ENCODE data around the gene ATP2B2.
A peak's percentile ranks its signal among the peaks of the same experiment; 100 is the strongest.

Gene ATP2B2

DNA sequence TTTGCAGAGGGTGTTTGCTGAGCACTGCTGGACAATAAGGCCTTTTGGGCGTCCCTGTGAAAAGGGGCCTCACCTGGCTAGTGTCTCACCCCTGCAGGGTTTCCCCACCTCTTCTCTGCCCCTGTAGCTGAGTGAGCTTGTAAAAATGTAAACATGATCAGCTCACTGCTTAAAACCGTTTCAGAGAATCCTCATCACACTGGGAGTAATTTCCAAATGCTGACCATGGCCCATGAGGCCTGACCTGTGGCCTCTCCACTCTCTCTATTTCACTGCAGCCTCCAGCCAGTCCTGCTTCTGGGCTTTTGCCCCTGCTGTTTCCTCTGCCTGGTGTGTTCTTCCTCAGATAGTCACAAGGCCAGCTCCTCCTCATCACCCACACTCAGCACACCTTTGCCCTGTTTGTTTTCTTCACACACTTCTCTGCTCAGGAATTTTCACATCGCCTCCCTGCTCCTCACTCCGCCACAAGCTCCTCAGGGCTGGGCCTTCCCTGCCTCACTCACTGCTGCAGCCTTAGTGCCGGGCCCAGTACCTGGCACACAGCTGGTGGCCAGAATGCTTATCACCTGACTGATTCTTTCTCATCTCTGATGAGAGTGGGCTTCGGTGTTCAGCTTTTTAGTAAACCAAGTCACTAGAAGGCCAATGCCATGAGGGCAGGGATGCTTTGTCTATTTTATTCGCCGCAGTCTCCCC lies 105.2 kb downstream of the ATP2B2 start:
- no peak for DNase-seq (ENCODE audit: low read depth)

GRCh38 chr3:10399634-10400033 lies 105.8 kb downstream of the ATP2B2 start:
- no peak for DNase-seq (ENCODE audit: low read depth)

DNA sequence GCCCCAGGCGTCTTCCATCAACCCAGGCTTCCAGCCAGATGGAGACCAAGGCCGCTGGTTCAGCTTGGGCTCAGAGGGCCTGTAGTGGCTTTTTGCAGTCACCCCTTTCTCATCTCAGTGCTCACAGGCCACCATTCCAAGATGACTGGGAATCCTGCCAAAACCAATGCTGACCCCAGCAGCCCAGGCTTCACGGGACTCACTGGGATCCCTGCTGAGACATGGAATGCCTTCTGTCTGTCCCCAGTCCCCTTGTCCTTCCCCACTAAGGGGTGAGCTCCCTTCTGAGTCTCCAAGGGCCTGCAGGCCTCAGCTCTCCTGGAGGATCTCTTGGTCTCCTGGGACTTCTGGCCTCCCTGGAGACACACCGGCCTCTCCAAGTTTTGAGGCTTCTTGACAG lies 107.0 kb downstream of the ATP2B2 start:
- DNase-seq (ENCODE audit: low read depth), result no peak

DNA sequence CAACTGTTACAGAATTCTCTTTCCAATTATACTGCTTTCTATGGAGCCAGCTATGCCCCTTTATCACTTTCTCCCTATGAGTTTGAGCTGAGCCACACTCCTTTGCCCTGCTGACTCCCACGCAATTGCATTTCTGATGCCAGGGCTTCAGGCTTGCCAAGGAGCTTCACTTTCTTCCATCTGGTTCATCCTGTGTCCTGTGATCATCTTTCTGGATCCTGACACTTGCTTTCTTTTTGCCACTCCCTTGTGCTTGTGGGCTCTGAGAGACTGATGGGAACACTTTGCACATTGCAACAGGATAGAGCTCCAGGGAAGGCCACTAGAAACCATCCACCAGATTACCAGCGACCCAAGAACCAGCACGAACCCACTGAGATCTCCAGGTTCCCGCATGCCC lies 107.5 kb downstream of the ATP2B2 start:
- DNase-seq (ENCODE audit: low read depth), result no peak

GRCh38 chr3:10396931-10397330 lies 108.5 kb downstream of the ATP2B2 start:
- DNase-seq (ENCODE audit: low read depth), result no peak

GRCh38 chr3:10396083-10396482 lies 109.3 kb downstream of the ATP2B2 start:
- no peak for DNase-seq (ENCODE audit: low read depth)

DNA sequence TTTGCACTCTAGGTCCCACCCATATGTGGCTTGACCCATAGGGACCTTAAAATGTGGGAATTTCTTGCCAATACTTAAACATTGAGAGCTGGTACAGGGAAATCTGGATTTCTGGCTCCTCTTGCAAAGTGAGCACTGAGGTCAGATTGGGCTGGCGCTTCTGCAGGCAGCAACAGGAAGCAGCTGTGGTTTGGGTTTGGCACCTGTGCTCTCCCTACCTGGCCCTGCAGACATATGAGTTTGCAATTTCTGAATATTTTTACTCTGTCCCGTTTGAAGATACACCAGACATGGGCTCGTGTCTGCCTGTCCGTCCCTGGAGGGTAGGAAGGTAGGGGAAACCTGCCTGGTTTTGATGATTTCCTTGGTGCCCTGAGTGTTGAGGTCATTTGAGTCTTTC lies 109.7 kb downstream of the ATP2B2 start:
- peak; percentile 33 for DNase-seq (ENCODE audit: low read depth)

- DNase-seq (ENCODE audit: low read depth), result no peak
These were observed 110.2 kb downstream of the ATP2B2 start for GRCh38 chr3:10395196-10395595.

GRCh38 chr3:10394491-10395025 lies 110.8 kb downstream of the ATP2B2 start:
- no peak for DNase-seq (ENCODE audit: low read depth)

- DNase-seq (ENCODE audit: low read depth), result no peak
These were observed 111.9 kb downstream of the ATP2B2 start for GRCh38 chr3:10393514-10393913.

GRCh38 chr3:10392906-10393461 lies 112.4 kb downstream of the ATP2B2 start:
- no peak for DNase-seq (ENCODE audit: low read depth)

- DNase-seq (ENCODE audit: low read depth), result no peak
These were observed 113.1 kb downstream of the ATP2B2 start for GRCh38 chr3:10392244-10392643.

- DNase-seq (ENCODE audit: low read depth), result no peak
These were observed 114.0 kb downstream of the ATP2B2 start for GRCh38 chr3:10391391-10391790.

DNA sequence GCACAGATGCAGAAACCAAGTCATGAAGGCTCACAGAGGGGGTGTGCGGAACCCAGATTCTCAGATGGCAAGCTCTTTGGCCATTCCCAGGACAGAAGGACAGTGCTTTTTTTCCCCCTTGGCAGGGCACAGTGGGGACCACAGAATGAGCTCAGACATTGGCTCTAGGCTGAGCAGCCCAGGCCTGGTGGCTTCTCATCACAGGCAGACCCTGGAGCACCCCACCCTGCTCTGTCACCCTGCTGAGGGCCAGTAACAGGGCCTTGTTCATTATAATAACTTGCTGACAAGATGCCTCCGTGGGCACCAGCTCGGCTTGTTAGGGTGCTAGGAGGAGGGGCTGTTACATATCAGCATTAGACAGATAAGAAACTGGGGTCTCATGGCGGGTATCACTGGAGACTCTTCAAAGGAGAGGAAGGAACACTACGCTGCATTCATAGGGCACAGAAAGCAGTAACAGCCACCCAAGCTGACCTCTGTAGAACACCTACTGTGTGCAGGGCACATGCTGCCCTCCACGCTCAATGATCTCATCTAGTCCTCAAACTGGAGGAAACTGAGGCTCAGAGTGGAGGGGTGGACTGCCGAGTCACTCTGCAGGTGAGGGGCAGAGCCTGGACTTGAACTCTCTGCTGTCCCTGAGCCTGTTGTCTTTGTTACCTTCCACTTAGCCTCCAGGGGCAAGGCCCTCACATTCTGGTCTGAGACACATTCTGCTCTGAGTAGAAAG lies 114.6 kb downstream of the ATP2B2 start:
- DNase-seq (ENCODE audit: low read depth), result no peak

- no peak for DNase-seq (ENCODE audit: low read depth)
These were observed 115.4 kb downstream of the ATP2B2 start for GRCh38 chr3:10389995-10390394.

- no peak for DNase-seq (ENCODE audit: low read depth)
These were observed 116.0 kb downstream of the ATP2B2 start for GRCh38 chr3:10389339-10389738.

DNA sequence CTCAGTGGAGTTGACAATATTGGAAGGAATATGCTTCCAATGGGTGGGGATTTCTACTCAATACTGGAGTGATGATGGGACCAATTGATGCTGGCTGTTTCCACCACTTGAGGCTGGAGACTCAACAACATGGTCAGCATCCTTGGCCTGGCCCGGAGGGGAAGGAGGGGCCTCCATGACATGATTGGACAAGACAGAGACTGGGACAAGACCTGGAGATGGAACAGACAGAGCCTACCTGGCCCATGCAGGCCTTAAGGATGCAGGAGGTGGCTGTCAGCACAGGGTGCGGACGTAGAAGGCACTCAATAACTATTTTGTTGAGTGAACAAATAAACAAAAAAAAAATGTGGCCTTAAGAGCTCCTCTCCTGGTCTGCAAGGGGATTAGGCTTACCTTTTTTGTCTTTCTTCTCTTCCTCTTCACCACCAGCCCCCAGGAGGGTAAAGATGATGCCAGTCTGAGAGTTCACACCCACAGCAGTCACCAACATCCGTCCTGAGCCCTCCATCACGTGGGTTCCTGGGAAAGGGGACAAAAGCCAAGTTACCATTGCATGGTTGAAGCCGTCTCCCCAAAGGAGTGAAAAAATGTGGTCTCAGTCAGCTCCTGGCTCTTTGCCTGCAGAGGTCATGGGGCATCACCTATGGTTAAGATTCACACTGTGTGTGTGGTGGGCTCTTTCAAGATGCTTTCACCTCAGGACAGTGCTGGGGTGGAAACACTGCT lies 117.3 kb downstream of the ATP2B2 start:
- no peak for DNase-seq (ENCODE audit: low read depth)

GRCh38 chr3:10386121-10386520 lies 119.3 kb downstream of the ATP2B2 start:
- no peak for DNase-seq (ENCODE audit: low read depth)

GRCh38 chr3:10384541-10385360 lies 120.6 kb downstream of the ATP2B2 start:
- DNase-seq (ENCODE audit: low read depth), result no peak

DNA sequence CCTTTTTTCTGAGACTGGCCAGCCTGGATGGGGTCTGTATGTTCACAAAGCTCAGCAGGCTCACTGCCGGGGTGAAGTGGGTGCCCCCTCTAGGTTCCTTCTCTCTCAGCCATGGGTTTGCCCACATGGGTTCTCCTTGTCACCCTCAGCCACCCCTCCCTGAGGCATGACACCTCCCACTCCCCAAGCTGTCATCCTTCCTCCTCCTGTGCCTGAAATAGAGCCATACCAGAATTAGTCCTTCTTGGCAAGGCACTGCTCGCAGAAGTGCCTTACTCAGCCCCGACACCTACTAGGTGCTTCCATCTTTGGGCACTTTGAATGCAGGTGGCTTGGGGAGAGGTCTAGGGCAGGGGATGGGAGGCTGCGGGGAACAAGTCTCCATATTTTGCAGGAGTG lies 121.5 kb downstream of the ATP2B2 start:
- no peak for DNase-seq (ENCODE audit: low read depth)
